Jurkat, Clone E6-1 (cell line): ENCODE data around the gene CDK1.

Source experiments
- DNase-seq: peaks from one replicate; pipeline ENCODE4 v3.0.0-alpha.2; 2011; ENCODE audit warnings: low read depth, low spot score
- H3K4me3 ChIP-seq: 2 replicates; pipeline ENCODE4 v1.5.1; 2011; ENCODE audit warnings: mild to moderate bottlenecking, low read length, control low read depth, moderate library complexity

CDK1 gene

DNA sequence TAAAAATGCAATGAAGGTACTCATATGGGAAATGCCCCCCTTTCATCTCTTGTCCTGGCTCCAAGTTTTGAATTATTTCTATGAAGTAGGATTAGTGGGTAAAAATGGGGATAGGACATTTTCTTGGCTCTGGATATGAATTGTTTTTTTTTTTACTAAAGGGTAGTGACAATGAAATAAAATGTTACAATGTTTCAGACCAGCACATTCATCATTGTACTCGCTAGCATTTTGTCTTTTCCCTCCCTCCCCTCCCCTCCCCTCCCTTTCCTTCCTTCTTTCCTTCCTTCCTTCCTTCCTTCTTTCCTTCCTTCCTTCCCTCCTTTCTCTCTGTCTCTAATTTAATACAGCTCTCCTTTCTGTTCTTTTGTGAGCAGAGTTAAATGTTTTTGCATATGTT is 64.4 kb downstream of the CDK1 start:
- no peak for DNase-seq
- H3K4me3 ChIP-seq, result no peak overlapping the region
